ENCODE data around the gene LRPPRC. TPM values are rescaled to one million over a fixed set of nuclear protein-coding genes. Genes with fewer than 3 reads are reported as not detected.

LRPPRC gene
- total and polyA plus RNA-seq, 2 experiments from 2014 or later, result 163 to 200 TPM

DNA sequence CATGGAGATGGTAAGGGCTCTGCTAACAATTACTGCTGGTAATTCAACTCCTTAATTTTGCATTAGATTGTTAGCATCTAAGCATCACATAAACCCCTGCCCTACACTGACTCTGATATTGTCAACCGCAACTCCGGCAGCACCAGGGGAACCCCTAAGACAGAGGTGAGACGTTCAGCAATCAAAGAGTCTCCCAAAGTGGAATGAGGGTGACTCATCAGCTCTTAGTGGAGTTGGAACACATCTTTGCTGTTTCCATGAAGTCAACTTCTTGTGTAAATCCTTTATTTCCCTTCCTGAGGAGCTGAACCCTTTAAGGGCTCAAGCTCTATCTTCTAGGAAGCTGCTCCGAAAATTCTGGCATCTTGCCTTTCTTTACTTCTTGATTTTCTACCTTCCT, 104.9 kb downstream of the LRPPRC start (continued):
- TF ChIP-seq, protein P1, sequence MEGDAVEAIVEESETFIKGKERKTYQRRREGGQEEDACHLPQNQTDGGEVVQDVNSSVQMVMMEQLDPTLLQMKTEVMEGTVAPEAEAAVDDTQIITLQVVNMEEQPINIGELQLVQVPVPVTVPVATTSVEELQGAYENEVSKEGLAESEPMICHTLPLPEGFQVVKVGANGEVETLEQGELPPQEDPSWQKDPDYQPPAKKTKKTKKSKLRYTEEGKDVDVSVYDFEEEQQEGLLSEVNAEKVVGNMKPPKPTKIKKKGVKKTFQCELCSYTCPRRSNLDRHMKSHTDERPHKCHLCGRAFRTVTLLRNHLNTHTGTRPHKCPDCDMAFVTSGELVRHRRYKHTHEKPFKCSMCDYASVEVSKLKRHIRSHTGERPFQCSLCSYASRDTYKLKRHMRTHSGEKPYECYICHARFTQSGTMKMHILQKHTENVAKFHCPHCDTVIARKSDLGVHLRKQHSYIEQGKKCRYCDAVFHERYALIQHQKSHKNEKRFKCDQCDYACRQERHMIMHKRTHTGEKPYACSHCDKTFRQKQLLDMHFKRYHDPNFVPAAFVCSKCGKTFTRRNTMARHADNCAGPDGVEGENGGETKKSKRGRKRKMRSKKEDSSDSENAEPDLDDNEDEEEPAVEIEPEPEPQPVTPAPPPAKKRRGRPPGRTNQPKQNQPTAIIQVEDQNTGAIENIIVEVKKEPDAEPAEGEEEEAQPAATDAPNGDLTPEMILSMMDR (conservative IDR thresholded peaks at IDR 0.05; ENCODE audit: low read depth in 2 of 2), result no peak
- TF ChIP-seq, protein P2, sequence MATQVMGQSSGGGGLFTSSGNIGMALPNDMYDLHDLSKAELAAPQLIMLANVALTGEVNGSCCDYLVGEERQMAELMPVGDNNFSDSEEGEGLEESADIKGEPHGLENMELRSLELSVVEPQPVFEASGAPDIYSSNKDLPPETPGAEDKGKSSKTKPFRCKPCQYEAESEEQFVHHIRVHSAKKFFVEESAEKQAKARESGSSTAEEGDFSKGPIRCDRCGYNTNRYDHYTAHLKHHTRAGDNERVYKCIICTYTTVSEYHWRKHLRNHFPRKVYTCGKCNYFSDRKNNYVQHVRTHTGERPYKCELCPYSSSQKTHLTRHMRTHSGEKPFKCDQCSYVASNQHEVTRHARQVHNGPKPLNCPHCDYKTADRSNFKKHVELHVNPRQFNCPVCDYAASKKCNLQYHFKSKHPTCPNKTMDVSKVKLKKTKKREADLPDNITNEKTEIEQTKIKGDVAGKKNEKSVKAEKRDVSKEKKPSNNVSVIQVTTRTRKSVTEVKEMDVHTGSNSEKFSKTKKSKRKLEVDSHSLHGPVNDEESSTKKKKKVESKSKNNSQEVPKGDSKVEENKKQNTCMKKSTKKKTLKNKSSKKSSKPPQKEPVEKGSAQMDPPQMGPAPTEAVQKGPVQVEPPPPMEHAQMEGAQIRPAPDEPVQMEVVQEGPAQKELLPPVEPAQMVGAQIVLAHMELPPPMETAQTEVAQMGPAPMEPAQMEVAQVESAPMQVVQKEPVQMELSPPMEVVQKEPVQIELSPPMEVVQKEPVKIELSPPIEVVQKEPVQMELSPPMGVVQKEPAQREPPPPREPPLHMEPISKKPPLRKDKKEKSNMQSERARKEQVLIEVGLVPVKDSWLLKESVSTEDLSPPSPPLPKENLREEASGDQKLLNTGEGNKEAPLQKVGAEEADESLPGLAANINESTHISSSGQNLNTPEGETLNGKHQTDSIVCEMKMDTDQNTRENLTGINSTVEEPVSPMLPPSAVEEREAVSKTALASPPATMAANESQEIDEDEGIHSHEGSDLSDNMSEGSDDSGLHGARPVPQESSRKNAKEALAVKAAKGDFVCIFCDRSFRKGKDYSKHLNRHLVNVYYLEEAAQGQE (IDR thresholded peaks at IDR 0.05; ENCODE audit: unreplicated experiment), result no peak

DNA sequence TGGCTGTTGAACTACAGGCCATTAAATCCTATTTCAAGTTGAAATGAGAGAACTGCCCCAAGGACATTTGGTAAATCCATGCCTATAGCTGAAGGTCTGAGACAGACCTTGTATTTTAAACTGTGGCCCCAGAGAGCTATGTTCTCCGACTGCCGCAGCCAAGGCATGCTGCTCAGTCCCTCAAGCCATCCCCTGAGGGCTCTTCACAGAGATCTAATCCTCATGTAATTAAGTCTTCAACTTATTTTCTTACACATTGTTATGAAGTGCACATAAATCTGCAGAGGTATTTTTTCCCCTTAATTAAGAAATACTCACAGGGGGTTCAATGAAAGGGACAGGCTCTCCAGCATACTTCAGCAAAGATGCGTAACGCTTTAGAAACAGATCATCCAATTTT, 106.4 kb downstream of the LRPPRC start:
- no peak for DNase-seq (ENCODE audit: low spot score)
- Histone ChIP-seq H2AFZ (no peak overlapping the region), H3K27me3 (ENCODE audit: insufficient read depth) (no peaks in the 10 kb centered on the region), H3F3A (replicated peaks; ENCODE audit: low read depth) (0 out of 2 replicates have a peak, but pooled peaks cover 9% of the 10 kb centered on the region), H3K4me3 (no peak overlapping the region), H3K79me2 (replicated peaks; ENCODE audit: insufficient read depth) (no peaks in the 10 kb centered on the region), H3K27ac (ENCODE audit: low read depth) (no peak overlapping the region), H3K36me3 (ENCODE audit: insufficient read depth) (peaks cover 68% of the 10 kb centered on the region), H3K9me2 (ENCODE audit: insufficient read depth) (no peaks in the 10 kb centered on the region), H3K4me2 (no peak overlapping the region), H3K4me1 (ENCODE audit: insufficient read depth) (no peaks in the 10 kb centered on the region), H4K20me1 (replicated peaks; ENCODE audit: insufficient read depth) (no peaks in the 10 kb centered on the region; the same call in none of the 2 replicates)
- no peaks in the 10 kb centered on the region for H3K4me1 Mint-ChIP-seq
- H3K27ac Mint-ChIP-seq, result no peak overlapping the region
- peaks cover 5% of the 10 kb centered on the region for H3K27me3 Mint-ChIP-seq (ENCODE audit: insufficient read depth, low read depth, poor library complexity)
- ATAC-seq, result no peak
- no peak for TF ChIP-seq NANOG (IDR thresholded peaks at IDR 0.05; ENCODE audit: borderline replicate concordance)
- TF ChIP-seq, protein P2 (IDR thresholded peaks at IDR 0.05; ENCODE audit: unreplicated experiment), result no peak
- H3K4me3 Mint-ChIP-seq, result no peak overlapping the region
- H3K36me3 Mint-ChIP-seq (ENCODE audit: low read depth), result peaks cover 77% of the 10 kb centered on the region
- H3K9me3 Mint-ChIP-seq, result no peaks in the 10 kb centered on the region
